Ishikawa (cell line): Measurements from ENCODE around the gene MCM9.

Experiments
- CEBPB ChIP-seq: IDR thresholded peaks from 2 replicates; pipeline ENCODE4 v1.6.1; 2012
- CREB1 ChIP-seq: IDR thresholded peaks from 2 replicates; pipeline ENCODE4 v1.6.1; 2012; ENCODE audit warnings: low read depth
- EGR1 ChIP-seq: IDR thresholded peaks from 2 replicates; pipeline ENCODE4 v1.6.1; 2012
- EP300 ChIP-seq: IDR thresholded peaks from 2 replicates; pipeline ENCODE4 v1.6.1; 2012; ENCODE audit warnings: borderline replicate concordance
- FOXM1 ChIP-seq: IDR thresholded peaks from 2 replicates; pipeline ENCODE4 v1.6.1; 2012; ENCODE audit warnings: low read depth, borderline replicate concordance
- MAX ChIP-seq: IDR thresholded peaks from 2 replicates; pipeline ENCODE4 v1.6.1; 2012
- NFIC ChIP-seq: IDR thresholded peaks from 2 replicates; pipeline ENCODE4 v1.6.1; 2012
- RAD21 ChIP-seq: IDR thresholded peaks from 2 replicates; pipeline ENCODE4 v1.6.1; 2012; ENCODE audit warnings: low read depth
- REST ChIP-seq: IDR thresholded peaks from 2 replicates; pipeline ENCODE4 v1.6.1; 2012; ENCODE audit warnings: low read depth, mild to moderate bottlenecking
- TAF1 ChIP-seq: IDR thresholded peaks from 2 replicates; pipeline ENCODE4 v1.6.1; 2012; ENCODE audit warnings: low read depth, mild to moderate bottlenecking
- TCF12 ChIP-seq: IDR thresholded peaks from 2 replicates; pipeline ENCODE4 v1.6.1; 2012; ENCODE audit warnings: low read depth
- USF1 ChIP-seq: IDR thresholded peaks from 2 replicates; pipeline ENCODE4 v1.6.1; 2012
- YY1 ChIP-seq: IDR thresholded peaks from 2 replicates; pipeline ENCODE4 v1.6.1; 2012; ENCODE audit warnings: low read depth
- ZBTB7A ChIP-seq: IDR thresholded peaks from 2 replicates; pipeline ENCODE4 v1.6.1; 2012; ENCODE audit warnings: low read depth

- no peak for TF ChIP-seq CEBPB
- no peak for TF ChIP-seq NFIC
- TF ChIP-seq USF1 = no peak
- TF ChIP-seq EGR1 = no peak
- no peak for TF ChIP-seq TAF1
- TF ChIP-seq REST = no peak
- TF ChIP-seq CREB1 = no peak
- TF ChIP-seq EP300 = no peak
- no peak for TF ChIP-seq MAX
- TF ChIP-seq ZBTB7A = no peak
- TF ChIP-seq YY1 = no peak
- no peak for TF ChIP-seq FOXM1
- no peak for TF ChIP-seq TCF12
- no peak for TF ChIP-seq RAD21
Measured at GRCh38 chr6:118971682-118972081, 36.7 kb upstream of the MCM9 start.
